Middle frontal gyrus (tissue), 1 donor: ENCODE measurements around the gene UBD.

Experiments used
- DNase-seq: peaks from one replicate; pipeline ENCODE4 v3.0.0-alpha.2; 2015; ENCODE audit warnings: low spot score; ENCODE audit errors: extremely low spot score

Gene UBD

DNA sequence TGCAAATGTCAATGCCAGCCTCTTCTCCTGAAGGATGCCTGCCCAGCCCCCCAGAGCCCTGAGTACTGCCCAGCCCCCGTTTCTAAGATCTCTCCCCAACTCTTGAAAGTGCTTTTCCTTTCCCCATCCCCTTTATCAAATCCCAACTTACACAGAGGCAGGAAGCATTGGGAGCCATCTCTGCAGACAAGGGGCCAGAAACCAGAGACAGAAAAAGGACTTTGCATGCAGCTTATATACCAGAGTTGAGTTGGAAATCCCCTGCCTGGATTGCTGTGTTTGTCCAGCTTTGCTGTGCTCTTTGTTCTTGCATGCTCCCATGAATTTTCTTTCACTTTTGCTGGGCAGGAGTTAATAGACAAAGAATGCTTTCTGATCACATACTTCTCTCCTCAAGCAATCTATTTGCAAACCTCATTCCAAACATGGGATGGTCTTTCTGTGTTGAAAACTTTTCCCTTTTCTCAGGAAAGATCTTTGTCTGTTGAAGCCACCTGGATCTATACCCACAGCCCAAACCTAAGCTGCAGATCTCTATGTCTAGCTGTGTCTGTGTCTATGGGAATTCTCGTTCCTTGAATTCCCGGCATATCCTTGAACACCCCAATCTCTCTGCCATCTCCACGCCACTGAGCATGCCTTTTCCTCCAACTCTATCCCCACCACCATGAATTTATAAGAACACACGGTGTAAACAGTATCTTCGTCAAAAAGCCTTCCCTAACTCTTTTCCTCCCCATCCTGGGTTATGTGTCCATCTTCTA lies at the start of gene UBD:
UBD (minus strand) TSS at position 209 of the 764 bp plus-strand sequence; CDS start at position 178, 31 bp downstream.
- DNase-seq = no peak

- no peak for DNase-seq
Measured at GRCh38 chr6:29608131-29608530, 48.6 kb upstream of the UBD start.

GRCh38 chr6:29603930-29604329 lies 44.4 kb upstream of the UBD start:
- no peak for DNase-seq

DNA sequence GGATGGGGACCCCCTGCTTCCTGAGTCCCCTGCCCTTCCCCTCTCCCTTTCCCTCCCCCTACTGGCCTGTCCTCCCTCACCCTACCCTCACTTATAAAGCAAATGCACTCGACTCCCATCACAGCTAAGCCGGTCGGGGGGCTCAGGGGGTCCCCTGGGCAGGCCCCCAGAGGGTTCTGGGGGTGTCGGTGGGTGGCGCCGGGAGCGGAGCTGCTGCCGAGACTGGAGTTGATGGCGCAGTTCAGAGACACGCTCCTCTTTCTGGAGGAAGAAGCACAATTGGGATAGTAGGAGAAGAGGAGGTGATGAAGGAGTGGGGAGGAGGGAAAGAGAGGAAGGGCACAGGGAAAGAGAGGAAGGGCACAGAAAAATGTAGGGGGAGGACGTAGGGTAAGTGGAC lies 43.9 kb upstream of the UBD start:
- no peak for DNase-seq

GRCh38 chr6:29602564-29603361 lies 43.2 kb upstream of the UBD start:
- no peak for DNase-seq

DNA sequence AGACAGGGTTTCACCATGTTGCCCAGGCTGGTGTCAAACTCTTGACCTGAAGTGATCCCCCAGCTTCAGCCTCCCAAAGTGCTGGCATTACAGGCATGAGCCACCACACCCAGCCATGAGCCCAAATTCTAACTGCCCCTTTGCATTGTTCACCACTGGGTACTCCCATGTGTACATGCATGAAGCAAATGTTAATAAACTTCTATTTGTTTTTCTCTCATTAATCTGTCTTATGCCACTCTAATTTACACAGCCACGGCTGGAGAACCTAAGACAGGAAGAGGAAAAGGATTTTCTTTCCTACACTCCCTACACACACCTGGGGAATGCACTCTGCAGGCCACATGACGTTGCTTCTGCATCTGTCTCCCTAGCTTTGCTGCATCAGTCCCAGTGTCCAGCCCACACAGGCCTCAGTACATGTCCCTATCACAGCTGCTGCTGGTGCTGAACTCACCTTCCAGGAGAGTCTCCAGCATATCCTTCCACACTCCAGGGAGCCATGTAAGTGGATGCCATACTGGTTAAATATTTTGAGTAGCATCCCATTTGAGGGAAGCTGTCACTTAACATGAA lies 38.7 kb upstream of the UBD start:
- DNase-seq = no peak

DNA sequence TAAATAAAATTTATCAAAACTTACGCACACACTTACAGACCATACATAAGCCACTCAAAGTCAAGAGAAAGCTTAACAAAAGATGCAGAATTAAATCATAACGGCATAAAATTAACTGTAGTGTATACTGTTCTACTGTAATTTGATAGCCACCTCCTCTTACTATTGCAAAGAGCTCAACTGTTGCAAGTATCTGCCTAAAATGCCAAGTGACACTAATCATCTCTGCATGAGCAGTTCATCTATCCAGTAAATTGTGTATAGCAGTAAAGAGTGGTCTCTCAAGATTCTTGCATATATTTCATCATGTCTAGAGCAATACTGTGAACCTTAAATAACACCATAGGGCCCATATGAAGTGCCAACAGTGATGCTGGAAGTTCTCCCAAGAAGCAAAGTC lies 37.7 kb upstream of the UBD start:
- DNase-seq = no peak

GRCh38 chr6:29596381-29596900 lies 36.9 kb upstream of the UBD start:
- DNase-seq = no peak

GRCh38 chr6:29593199-29593855 lies 33.8 kb upstream of the UBD start:
- DNase-seq = no peak

GRCh38 chr6:29591677-29592076 lies 32.1 kb upstream of the UBD start:
- no peak for DNase-seq

DNA sequence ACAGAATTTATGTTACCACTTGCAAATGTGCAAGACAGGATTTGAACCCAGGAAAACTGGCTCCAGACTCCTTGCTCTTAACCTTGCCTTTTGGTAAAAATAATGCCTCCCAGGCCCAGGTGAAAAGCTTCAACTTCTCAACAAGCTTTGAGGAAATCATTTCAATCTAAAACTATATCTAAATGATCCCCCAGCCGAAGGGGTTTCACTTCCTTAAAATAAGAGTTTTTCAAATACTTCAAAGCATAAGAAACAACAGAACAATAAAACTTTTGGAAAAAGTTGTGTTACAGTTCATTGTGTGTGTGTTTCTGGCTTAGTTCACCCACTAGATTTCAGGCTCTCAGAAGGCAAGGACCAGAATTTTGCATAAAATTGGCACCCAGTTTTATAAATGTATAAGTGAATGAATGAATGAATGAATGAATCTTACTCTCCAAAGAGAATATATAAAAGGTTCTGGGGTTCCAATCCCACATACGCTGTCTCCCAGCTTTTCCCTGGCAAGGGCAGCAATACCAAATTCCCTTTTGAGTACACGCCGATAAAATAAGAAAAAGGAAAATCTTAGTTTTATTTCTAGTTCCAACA lies 30.8 kb upstream of the UBD start:
- DNase-seq = no peak

DNA sequence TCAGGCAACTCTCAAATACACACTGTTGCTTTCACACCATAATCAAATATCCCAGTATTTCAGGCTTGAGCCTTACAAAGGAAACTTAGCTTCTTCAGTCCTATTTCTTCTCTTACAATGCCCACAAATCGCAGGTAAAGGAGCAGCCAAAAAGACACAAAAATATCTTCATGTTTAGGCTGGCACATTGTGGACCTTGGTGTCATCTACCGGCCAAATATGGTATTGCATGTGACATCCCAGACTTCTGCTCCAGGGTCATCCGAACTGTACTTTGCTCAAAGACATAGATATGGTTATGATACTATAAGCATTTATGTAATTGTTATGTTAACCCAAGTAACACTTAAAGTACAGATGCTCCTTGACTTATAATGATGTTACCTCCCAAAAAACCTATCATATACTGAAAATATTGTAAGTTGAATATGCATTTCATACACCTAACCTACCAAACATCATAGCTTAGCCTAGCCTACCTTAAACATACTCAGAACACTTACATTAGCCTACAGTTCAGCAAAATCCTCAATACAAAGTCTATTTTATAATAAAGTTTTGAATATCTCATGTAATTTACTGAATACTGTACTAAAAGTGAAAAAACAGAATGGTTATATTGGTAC lies 30.0 kb upstream of the UBD start:
- no peak for DNase-seq

- DNase-seq = no peak
Measured at GRCh38 chr6:29584821-29585220, 25.3 kb upstream of the UBD start, which contains the start of gene OR2H2. TSS of gene OR2H2 (plus strand) at chr6:29585121. CDS start at chr6:29587945, 2,824 bp downstream.

DNA sequence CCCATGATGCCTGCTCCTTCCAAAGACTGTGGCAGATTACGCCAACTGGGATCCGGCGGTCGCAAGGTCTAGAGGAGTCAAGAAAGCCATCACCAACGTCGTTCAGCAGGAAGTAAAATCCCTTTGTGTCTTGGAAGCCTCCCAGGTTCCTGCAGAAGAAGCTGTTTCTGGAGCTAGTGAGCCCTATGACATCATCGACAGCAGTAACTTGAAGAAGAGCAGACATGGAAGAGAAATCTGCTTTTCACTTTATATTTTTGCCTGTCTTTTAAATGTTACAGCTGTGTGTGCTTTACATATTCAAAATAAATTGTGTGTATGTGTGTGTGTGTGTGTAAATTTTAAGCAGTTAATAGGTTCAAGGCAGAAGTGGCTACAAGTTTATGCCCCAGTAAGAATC lies 18.0 kb upstream of the UBD start:
- DNase-seq = no peak

GRCh38 chr6:29576056-29576455 lies 16.5 kb upstream of the UBD start:
- DNase-seq = no peak

GRCh38 chr6:29567991-29568390 lies 8.5 kb upstream of the UBD start:
- DNase-seq = no peak

GRCh38 chr6:29567541-29567940 lies 8.0 kb upstream of the UBD start:
- no peak for DNase-seq

DNA sequence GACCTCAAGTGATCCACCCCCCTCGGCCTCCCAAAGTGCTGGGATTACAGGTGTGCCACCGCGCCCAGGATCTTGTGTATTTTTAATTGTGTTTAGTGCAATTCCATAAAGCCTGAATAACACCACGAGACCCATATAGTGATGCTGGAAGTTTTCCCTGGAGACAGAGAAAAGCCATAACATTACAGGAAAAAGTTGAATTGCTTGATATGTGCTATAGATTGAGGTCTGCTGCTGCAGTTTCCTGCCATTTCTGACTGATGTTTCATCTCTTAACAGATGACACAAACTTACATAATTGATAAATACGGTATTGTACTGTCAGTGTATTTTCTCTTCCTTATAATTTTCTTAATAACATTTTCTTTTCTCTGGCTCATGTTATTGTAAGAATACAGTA lies 7.3 kb upstream of the UBD start:
- no peak for DNase-seq

- no peak for DNase-seq
Measured at GRCh38 chr6:29564875-29565274, 5.3 kb upstream of the UBD start.

DNA sequence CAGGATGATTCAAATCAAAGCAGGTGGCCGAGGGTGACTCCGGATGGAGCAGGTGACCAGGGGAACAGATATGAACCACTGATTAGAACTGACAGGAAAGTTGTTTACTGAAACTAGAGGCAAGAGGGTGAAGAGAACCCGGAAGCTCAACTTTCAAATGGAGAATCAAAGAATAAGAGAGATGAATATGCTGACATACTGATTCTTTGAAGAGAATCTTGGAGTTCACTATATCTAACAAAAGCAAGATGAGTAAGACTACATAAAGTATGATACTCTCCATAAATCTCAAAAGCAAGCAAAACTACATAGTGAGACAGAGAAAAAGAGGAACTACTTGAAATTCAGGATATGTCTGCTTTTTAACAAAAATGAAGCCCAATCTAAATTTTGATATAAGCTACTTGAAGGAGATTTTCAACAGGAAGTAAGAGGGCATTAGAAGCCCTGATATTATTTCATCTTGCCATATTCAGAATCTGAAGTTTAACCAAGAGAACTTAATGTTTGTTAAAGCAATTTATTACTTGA lies 4.0 kb upstream of the UBD start:
- DNase-seq = no peak
